NT2/D1 (cell line): ENCODE results near the gene UMODL1.
"Not testable (repeated sequence)": the region's sequence is repeated elsewhere in the genome, so short reads cannot be mapped to it uniquely, and the experiment has no call there.

ENCODE experiments used
- DNase-seq: peaks from one replicate; pipeline ENCODE4 v3.0.0-alpha.2; 2011; ENCODE audit warnings: low read depth, low spot score
- H3K27me3 ChIP-seq: 2 replicates; pipeline ENCODE4 v1.6.0; 2011; ENCODE audit warnings: mild to moderate bottlenecking; ENCODE audit not compliant: insufficient read length, insufficient read depth
- H3K36me3 ChIP-seq: 2 replicates; pipeline ENCODE4 v1.6.1; 2011; ENCODE audit warnings: mild to moderate bottlenecking, low read length, mixed read lengths; ENCODE audit not compliant: insufficient read depth, insufficient read length
- H3K4me1 ChIP-seq: 2 replicates; pipeline ENCODE4 v1.5.1; 2011; ENCODE audit not compliant: insufficient read depth, insufficient read length
- H3K4me3 ChIP-seq: 2 replicates; pipeline ENCODE4 v1.5.1; 2011; ENCODE audit warnings: low read depth; ENCODE audit not compliant: insufficient read length
- H3K9ac ChIP-seq: 2 replicates; pipeline ENCODE4 v1.6.0; 2011; ENCODE audit warnings: low read depth; ENCODE audit not compliant: insufficient read length
- H3K9me3 ChIP-seq: 2 replicates; pipeline ENCODE4 v1.5.1; 2011; ENCODE audit warnings: mild to moderate bottlenecking, low read length; ENCODE audit not compliant: insufficient read depth
- SUZ12 ChIP-seq: IDR thresholded peaks from 2 replicates; pipeline ENCODE4 v1.6.1; 2011; ENCODE audit not compliant: insufficient read length, insufficient read depth; ENCODE audit errors: extremely low read depth
- YY1 ChIP-seq: IDR thresholded peaks from 2 replicates; pipeline ENCODE4 v1.6.1; 2011; ENCODE audit not compliant: insufficient read length, insufficient read depth
- ZNF274 ChIP-seq: IDR thresholded peaks from 2 replicates; pipeline ENCODE4 v1.6.1; 2011; ENCODE audit warnings: mild to moderate bottlenecking, low read depth, low read length

UMODL1 gene

DNA sequence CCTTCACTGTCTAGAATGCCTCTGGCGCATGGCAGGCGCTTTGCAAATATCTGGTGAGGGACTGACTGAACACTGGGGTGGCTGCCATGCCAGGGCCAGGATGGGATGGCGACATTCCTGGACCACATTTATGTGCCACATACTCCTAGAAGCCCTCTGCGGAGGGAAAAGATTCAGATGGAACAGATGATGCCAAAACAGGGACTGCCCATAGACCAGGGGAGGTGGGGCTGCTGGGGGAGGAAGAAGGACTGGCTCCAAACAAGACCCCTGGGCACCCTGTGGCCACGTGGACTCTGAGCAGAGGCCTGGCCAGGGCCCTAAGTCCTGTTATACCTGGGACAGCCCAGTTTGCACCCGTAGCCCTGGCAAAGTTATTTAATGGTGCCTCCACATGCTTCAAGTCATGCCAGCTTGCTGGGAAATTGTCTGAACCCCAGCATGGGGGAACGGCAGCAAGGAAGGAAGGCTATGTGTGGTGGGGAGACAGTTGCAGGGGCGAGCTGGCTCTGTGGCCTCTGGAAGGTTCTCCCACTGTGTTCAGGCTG is 44.1 kb downstream of the UMODL1 start:
- Histone ChIP-seq H3K9me3 (no peaks in the 10 kb centered on the region), H3K4me1 (peaks cover 16% of the 10 kb centered on the region), H3K36me3 (no peaks in the 10 kb centered on the region), H3K4me3 (no peak overlapping the region), H3K9ac (no peak overlapping the region), H3K27me3 (peaks cover 12% of the 10 kb centered on the region)
- no peak for TF ChIP-seq SUZ12
- no peak for TF ChIP-seq ZNF274
- TF ChIP-seq YY1, result no peak
- no peak for DNase-seq

DNA sequence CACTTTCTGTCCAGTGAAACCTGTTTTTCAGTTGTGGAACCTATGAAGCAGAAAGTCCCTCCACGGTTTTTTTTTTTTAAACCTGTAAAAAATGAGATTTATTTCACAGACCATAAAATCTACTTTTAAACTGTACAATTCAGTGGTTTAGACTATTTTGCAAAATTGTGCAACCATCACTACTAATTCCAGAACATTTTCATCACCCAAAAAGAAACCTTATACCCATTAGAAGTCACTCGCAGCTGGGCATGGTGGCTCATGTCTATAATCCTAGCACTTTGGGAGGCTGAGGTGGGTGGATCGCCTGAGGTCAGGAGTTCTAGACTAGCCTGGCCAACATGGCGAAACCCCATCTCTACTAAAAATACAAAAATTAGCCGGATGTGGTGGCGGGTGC is 45.4 kb downstream of the UMODL1 start:
- H3K9me3 ChIP-seq, H3K9ac ChIP-seq: not testable (repeated sequence)
- peaks cover 24% of the 10 kb centered on the region for H3K4me1 ChIP-seq

DNA sequence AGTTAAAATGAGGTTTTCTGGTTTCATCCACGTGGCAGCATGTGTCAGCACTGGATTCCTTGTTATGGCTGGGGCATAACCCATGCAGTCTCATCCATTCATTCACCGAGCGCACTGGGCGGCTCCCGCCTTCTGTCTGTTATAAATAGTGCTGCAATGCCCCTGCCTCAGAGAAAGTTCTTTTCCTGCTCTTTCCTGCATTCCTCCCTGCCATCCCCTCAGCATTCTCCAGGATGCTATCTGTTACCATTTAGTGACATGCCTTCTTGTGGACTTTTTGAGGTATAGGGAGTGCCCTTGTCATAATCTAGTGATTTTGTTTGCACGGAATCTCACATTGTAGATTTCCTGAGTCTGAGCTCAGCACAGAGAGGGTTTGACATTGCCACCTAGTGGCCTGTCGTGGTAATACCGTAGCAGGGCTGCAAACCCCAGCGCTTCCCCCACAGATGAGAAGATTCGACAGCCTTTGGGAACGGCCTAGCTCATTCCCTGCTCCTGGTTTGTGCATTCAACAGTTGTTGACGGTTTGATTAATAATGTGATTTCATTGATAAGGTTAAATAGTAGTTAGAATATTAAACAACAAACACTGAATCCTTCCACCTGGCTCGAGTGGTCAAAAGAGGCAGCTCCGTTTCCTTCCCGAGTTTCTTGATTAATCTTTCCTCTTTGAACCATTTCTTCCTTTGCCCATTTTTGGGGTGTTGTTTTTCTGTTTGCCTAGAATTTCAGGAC is 46.3 kb downstream of the UMODL1 start:
- DNase-seq, result peak; percentile 73
- TF ChIP-seq SUZ12 (no peak), YY1 (no peak), ZNF274 (no peak)
- Histone ChIP-seq H3K27me3 (peaks cover 12% of the 10 kb centered on the region), H3K4me3 (no peak overlapping the region), H3K4me1 (peaks cover 27% of the 10 kb centered on the region), H3K9ac (no peak overlapping the region), H3K36me3 (no peaks in the 10 kb centered on the region), H3K9me3 (no peaks in the 10 kb centered on the region)

More for the DNA sequence above, 45.4 kb downstream of the UMODL1 start:
- DNase-seq, H3K4me3 ChIP-seq, H3K36me3 ChIP-seq: not testable (repeated sequence)
- H3K27me3 ChIP-seq, result peaks cover 12% of the 10 kb centered on the region

DNA sequence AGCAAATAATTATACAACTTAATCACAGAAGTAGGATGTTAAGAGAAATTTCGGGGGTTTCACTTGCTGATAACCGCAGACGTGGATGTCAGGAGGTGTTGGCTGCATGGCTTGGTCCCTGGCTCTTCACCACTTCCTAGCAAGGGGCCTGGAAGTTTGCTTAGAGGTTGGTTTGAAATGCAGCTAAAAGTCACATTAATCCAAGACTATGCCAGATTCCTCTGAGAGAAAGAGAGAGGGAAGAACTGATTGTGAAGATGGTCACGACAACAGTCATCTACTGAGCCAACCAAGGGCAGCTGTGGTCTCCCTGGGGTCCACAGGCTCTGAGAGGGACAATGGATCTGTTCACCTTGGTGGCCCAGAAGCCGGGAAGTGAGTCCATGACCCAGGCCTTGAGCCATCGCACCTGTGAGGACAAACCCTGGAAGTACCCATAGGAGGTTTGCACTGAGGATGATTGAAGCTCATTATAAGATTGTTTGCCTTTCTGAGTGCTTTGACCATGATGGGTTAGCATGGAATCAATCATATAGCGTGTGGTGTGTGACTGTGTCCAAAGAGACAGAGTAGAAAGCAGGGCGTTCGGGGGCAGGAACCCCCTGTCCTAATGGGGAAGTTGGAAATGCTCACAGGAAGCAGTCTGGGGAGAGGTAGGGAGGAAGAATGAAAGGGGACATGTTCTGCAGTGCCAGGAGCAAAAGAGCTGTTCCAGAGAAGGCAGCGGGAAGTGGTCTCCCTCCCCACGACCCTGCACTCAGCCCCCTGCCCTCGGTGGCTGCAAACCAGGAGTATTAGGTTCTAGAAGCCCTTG is 47.1 kb downstream of the UMODL1 start:
- Histone ChIP-seq H3K27me3 (peaks cover 12% of the 10 kb centered on the region), H3K4me3 (no peak overlapping the region), H3K36me3 (no peaks in the 10 kb centered on the region), H3K9me3 (no peaks in the 10 kb centered on the region), H3K4me1 (peaks cover 33% of the 10 kb centered on the region), H3K9ac (no peak overlapping the region)
- no peak for TF ChIP-seq SUZ12
- TF ChIP-seq ZNF274, result no peak
- no peak for TF ChIP-seq YY1
- no peak for DNase-seq

DNA sequence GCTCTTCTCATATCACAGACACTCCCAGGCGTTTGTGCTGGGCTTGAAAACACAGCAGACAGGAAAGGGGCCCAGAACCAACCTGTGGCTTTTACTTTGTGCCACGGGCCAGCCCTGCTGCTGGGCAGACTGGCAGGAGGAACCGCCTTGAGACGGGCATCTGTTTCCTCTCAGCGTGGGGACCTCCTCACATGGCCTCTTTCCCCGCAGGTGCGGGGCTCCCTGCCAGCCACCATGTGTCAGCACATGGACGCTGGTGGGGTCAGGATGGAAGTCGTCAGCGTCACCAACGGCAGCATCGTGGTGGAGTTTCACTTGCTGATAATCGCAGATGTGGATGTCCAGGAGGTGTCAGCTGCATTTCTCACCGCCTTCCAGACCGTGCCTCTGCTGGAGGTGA is 47.8 kb downstream of the UMODL1 start:
- TF ChIP-seq YY1, result no peak
- TF ChIP-seq ZNF274, result no peak
- no peak for TF ChIP-seq SUZ12
- peak overlapping the region; percentile 8 for H3K9ac ChIP-seq
- no peak for DNase-seq
- peaks cover 33% of the 10 kb centered on the region for H3K4me1 ChIP-seq
- peaks cover 12% of the 10 kb centered on the region for H3K27me3 ChIP-seq
- H3K4me3 ChIP-seq, result no peak overlapping the region
- no peaks in the 10 kb centered on the region for H3K36me3 ChIP-seq
- no peaks in the 10 kb centered on the region for H3K9me3 ChIP-seq

DNA sequence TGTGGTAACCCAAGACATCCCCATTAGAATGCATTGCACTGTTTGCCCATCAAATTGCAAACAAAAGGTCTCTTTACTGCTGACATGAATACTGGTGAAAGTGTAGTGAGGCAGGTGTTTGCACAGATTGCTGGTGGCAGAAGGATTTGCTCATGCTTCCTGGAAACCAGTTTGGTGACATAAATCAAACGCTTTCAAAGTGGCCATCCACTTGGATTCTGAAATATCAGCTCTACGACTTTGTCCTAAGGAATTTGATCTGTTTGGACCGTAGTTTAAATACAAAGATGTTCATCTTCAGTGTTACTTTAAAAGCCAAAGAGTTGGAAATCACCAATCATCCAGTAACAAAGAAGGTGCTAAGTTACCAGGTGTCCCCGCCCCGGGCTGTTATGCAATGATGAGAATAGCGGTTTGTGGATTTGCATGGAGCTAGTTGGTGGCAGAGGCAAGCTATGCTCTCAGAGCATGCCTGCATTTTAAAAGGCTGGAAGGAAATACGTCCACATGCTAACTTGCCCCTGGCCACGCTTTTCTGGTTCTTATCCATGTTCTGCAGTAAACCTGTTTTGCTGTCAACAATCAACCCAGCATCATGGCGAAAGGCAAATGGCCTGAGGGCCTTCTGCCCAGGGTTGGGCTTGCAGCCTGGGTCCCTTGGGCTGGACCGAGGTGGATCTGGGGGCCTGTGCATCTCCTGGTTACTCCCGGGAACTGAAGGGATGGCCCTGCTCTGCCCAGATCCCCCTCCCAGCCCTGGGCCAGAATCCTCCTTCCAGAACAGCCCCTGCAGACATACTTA is 49.2 kb downstream of the UMODL1 start:
- H3K9ac ChIP-seq, result peak overlapping the region; percentile 21

More for the DNA sequence above, 49.2 kb downstream of the UMODL1 start:
- H3K9me3 ChIP-seq, result no peaks in the 10 kb centered on the region
- TF ChIP-seq YY1, result peak; percentile 23
- no peak for TF ChIP-seq SUZ12
- DNase-seq, result no peak
- H3K27me3 ChIP-seq, result peaks cover 12% of the 10 kb centered on the region
- H3K36me3 ChIP-seq, result no peaks in the 10 kb centered on the region
- H3K4me1 ChIP-seq, result peaks cover 36% of the 10 kb centered on the region
- peak overlapping the region; percentile 0 for H3K4me3 ChIP-seq
